GM23338 (cell line): Measurements from ENCODE around the gene APOL2. TPM values are rescaled to one million over a fixed set of nuclear protein-coding genes. Genes with fewer than 3 reads are reported as not detected.

Experiments
- ATAC-seq: fragments of 200-7000 bp; cut with Tn5 transposase; 3 replicates; pipeline ENCODE4 v1.9.1; 2020
- DNase-seq: peaks from one replicate; pipeline ENCODE4 v3.0.0-alpha.2; 2015; ENCODE audit warnings: low spot score
- H2AFZ ChIP-seq: fragments of 200-600 bp; sonication (generic); 2 replicates; pipeline ENCODE4 v1.8.0; 2016; ENCODE audit warnings: antibody characterized with exemption, mild to moderate bottlenecking, moderate library complexity
- H3F3A ChIP-seq: fragments of 200-600 bp; sonication (generic); replicated peaks from 2 replicates; pipeline ENCODE4 v1.8.0; 2017; ENCODE audit warnings: antibody characterized with exemption, mixed run types, low read depth
- H3K27ac ChIP-seq: fragments of 200-600 bp; sonication (generic); 2 replicates; pipeline ENCODE4 v1.6.1; 2016; ENCODE audit warnings: low read depth
- H3K27me3 ChIP-seq: fragments of 200-600 bp; sonication (generic); 2 replicates; pipeline ENCODE4 v1.8.0; 2016; ENCODE audit warnings: mild to moderate bottlenecking, mixed run types, moderate library complexity; ENCODE audit not compliant: insufficient read depth
- H3K36me3 ChIP-seq: fragments of 200-600 bp; sonication (generic); 2 replicates; pipeline ENCODE4 v1.8.0; 2016; ENCODE audit warnings: mild to moderate bottlenecking; ENCODE audit not compliant: insufficient read depth
- H3K4me1 ChIP-seq: fragments of 200-600 bp; sonication (generic); 2 replicates; pipeline ENCODE4 v1.8.0; 2016; ENCODE audit warnings: mild to moderate bottlenecking, moderate library complexity; ENCODE audit not compliant: insufficient read depth
- H3K4me2 ChIP-seq: fragments of 200-600 bp; sonication (generic); 2 replicates; pipeline ENCODE4 v1.7.1; 2017; ENCODE audit warnings: mixed run types
- H3K4me3 ChIP-seq: fragments of 200-600 bp; sonication (generic); 2 replicates; pipeline ENCODE4 v1.6.1; 2016; ENCODE audit warnings: mixed run types
- H3K79me2 ChIP-seq: fragments of 200-600 bp; sonication (generic); replicated peaks from 2 replicates; pipeline ENCODE4 v1.8.0; 2017; ENCODE audit warnings: mild to moderate bottlenecking; ENCODE audit not compliant: insufficient read depth
- H3K9me2 ChIP-seq: fragments of 200-600 bp; sonication (generic); 2 replicates; pipeline ENCODE4 v1.8.0; 2017; ENCODE audit not compliant: insufficient read depth
- H4K20me1 ChIP-seq: fragments of 200-600 bp; sonication (generic); replicated peaks from 2 replicates; pipeline ENCODE4 v1.8.0; 2017; ENCODE audit warnings: mild to moderate bottlenecking; ENCODE audit not compliant: insufficient read depth
- H3K27ac Mint-ChIP-seq: 2 replicates; pipeline ENCODE4 v1.8.0; 2020; ENCODE audit warnings: inconsistent platforms, mild to moderate bottlenecking, moderate library complexity, mixed read lengths
- H3K27me3 Mint-ChIP-seq: 3 replicates; pipeline ENCODE4 v1.8.0; 2022; ENCODE audit warnings: low read depth, mild to moderate bottlenecking, moderate library complexity, mixed read lengths, inconsistent platforms; ENCODE audit not compliant: insufficient read depth, poor library complexity
- H3K36me3 Mint-ChIP-seq: 3 replicates; pipeline ENCODE4 v1.8.0; 2021; ENCODE audit warnings: low read depth, mild to moderate bottlenecking, inconsistent platforms, moderate library complexity, mixed read lengths
- H3K4me1 Mint-ChIP-seq: 3 replicates; pipeline ENCODE4 v1.8.0; 2020; ENCODE audit warnings: mild to moderate bottlenecking, inconsistent platforms, mixed read lengths
- H3K4me3 Mint-ChIP-seq: 3 replicates; pipeline ENCODE4 v1.8.0; 2021; ENCODE audit warnings: moderate library complexity, mild to moderate bottlenecking, inconsistent platforms, mixed read lengths
- H3K9me3 Mint-ChIP-seq: 3 replicates; pipeline ENCODE4 v1.8.0; 2020; ENCODE audit warnings: moderate library complexity, mild to moderate bottlenecking, inconsistent platforms, mixed read lengths
- CREB1 ChIP-seq: fragments of 250-450 bp; sonication (Bioruptor Pico); IDR thresholded peaks from 2 replicates; pipeline ENCODE4 v1.5.0; 2020; ENCODE audit warnings: low read depth, mild to moderate bottlenecking, moderate library complexity
- CTCF ChIP-seq, 2 experiments: fragments of 200-600 bp in 1 of 2; sonication (generic) in 1 of 2; conservative IDR thresholded peaks; 2 replicates each; pipeline versions ENCODE4 v1.5.1 to v1.6.1; 2016 to 2017; ENCODE audit warnings: antibody characterized with exemption in 2 of 2, low read depth in 2 of 2, mild to moderate bottlenecking in 2 of 2, moderate library complexity in 1 of 2
- EZH2 ChIP-seq: fragments of 200-600 bp; sonication (generic); IDR thresholded peaks from one replicate; pipeline ENCODE4 v1.8.0; 2017; ENCODE audit warnings: antibody characterized with exemption, mild to moderate bottlenecking, low read depth; ENCODE audit not compliant: unreplicated experiment
- EZH2phosphoT487 ChIP-seq: fragments of 200-600 bp; sonication (generic); IDR thresholded peaks from one replicate; pipeline ENCODE4 v1.8.1; 2018; ENCODE audit warnings: antibody characterized with exemption; ENCODE audit not compliant: unreplicated experiment
- JUNB ChIP-seq: IDR thresholded peaks from one replicate; pipeline ENCODE4 v1.6.1; 2016; ENCODE audit warnings: antibody characterized with exemption; ENCODE audit not compliant: unreplicated experiment
- NANOG ChIP-seq: IDR thresholded peaks from 2 replicates; pipeline ENCODE4 v1.6.1; 2016; ENCODE audit warnings: antibody characterized with exemption, borderline replicate concordance
- POLR2AphosphoS5 ChIP-seq: IDR thresholded peaks from 2 replicates; pipeline ENCODE4 v1.6.1; 2016; ENCODE audit warnings: antibody characterized with exemption, low read depth
- REST ChIP-seq: IDR thresholded peaks from one replicate; pipeline ENCODE4 v1.6.1; 2018; ENCODE audit warnings: antibody characterized with exemption; ENCODE audit not compliant: unreplicated experiment
- STAT1 ChIP-seq: IDR thresholded peaks from one replicate; pipeline ENCODE4 v1.6.1; 2016; ENCODE audit warnings: antibody characterized with exemption; ENCODE audit not compliant: unreplicated experiment
- ZNF114 ChIP-seq: fragments of 250-450 bp; sonication (Bioruptor Pico); IDR thresholded peaks from 2 replicates; pipeline ENCODE4 v1.5.0; 2020; ENCODE audit warnings: mild to moderate bottlenecking, moderate library complexity
- ZNF331 ChIP-seq: fragments of 250-450 bp; sonication (Bioruptor Pico); IDR thresholded peaks from 2 replicates; pipeline ENCODE4 v1.5.0; 2020; ENCODE audit warnings: low read depth, mild to moderate bottlenecking, moderate library complexity
- ZNF462 ChIP-seq: fragments of 250-450 bp; sonication (Bioruptor Pico); IDR thresholded peaks from 2 replicates; pipeline ENCODE4 v1.5.0; 2020; ENCODE audit warnings: mild to moderate bottlenecking, moderate library complexity
- polyA plus RNA-seq: library from polyadenylated mRNA; unstranded; fragments of >200 nt; fragmentation: Nextera tagmentation; extraction: Ambion mirVana; gene quantifications from 2 replicates; pipeline ENCODE4 v1.2.1, GENCODE V29; 2016
- total RNA-seq: library from RNA; depleted of rRNA; stranded (reverse); fragments of >200 nt; shearing (Covaris generic); gene quantifications from 2 replicates; pipeline ENCODE4 v1.2.3, GENCODE V29; 2014
- TF ChIP-seq, protein P1 (sequence below): IDR thresholded peaks from 2 replicates; pipeline ENCODE4 v1.6.1; 2016; ENCODE audit warnings: antibody characterized with exemption

Gene APOL2
- total and polyA plus RNA-seq, 2 experiments from 2014 or later: 5.5 to 10.4 TPM

DNA sequence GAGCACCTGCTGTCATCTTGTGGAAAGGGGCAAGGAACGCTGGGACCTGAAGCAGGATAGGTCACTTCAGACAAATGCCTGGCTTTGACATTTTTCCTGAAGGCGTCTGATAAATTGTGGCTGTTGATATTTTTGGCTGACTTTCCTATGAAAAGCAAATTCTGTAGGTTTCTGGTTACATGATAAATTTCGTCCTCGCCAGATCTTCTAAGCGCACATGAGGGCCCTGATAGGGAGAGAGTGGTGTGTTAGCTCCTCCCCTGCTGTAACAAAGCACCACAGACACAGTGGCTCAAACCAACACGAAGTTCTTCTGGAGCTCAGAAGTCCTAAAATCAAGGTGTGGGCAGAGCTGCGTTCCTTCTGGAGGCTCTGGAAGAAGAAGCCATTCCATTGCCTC, 57.3 kb downstream of the APOL2 start:
- no peak for ATAC-seq
- no peaks in the 10 kb centered on the region for H3K36me3 ChIP-seq

More for the DNA sequence above, 57.3 kb downstream of the APOL2 start:
- Histone ChIP-seq H3K4me1 (no peaks in the 10 kb centered on the region), H3K9me2 (no peaks in the 10 kb centered on the region), H2AFZ (no peak overlapping the region), H3K4me3 (no peak overlapping the region), H4K20me1 (no peaks in the 10 kb centered on the region), H3F3A (no peaks in the 10 kb centered on the region), H3K79me2 (no peaks in the 10 kb centered on the region), H3K27ac (no peak overlapping the region), H3K4me2 (no peak overlapping the region), H3K27me3 (no peaks in the 10 kb centered on the region)
- Mint-ChIP-seq H3K27ac (no peak overlapping the region), H3K9me3 (no peaks in the 10 kb centered on the region), H3K4me1 (peaks cover 20% of the 10 kb centered on the region), H3K27me3 (no peaks in the 10 kb centered on the region), H3K36me3 (no peaks in the 10 kb centered on the region), H3K4me3 (no peak overlapping the region)
- TF ChIP-seq EZH2 (no peak), ZNF462 (CRISPR knock-in tag) (no peak), CTCF (conservative IDR thresholded peaks at IDR 0.05; ENCODE audit: low read depth in 2 of 2) (no peak), JUNB (no peak), REST (no peak), NANOG (no peak), POLR2AphosphoS5 (no peak), ZNF114 (CRISPR knock-in tag) (no peak), STAT1 (no peak), EZH2phosphoT487 (no peak), ZNF331 (CRISPR knock-in tag) (no peak), CREB1 (CRISPR knock-in tag) (no peak)
- TF ChIP-seq, protein P1, sequence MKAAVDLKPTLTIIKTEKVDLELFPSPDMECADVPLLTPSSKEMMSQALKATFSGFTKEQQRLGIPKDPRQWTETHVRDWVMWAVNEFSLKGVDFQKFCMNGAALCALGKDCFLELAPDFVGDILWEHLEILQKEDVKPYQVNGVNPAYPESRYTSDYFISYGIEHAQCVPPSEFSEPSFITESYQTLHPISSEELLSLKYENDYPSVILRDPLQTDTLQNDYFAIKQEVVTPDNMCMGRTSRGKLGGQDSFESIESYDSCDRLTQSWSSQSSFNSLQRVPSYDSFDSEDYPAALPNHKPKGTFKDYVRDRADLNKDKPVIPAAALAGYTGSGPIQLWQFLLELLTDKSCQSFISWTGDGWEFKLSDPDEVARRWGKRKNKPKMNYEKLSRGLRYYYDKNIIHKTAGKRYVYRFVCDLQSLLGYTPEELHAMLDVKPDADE: no peak
- no peak for DNase-seq
